AG04450 (cell line): ENCODE results near the gene NBL1. TPM values are rescaled to one million over a fixed set of nuclear protein-coding genes. Genes with fewer than 3 reads are reported as not detected.
"Not testable (repeated sequence)": the region's sequence is repeated elsewhere in the genome, so short reads cannot be mapped to it uniquely, and the experiment has no call there.

Source experiments
- CTCF ChIA-PET: fragments of 300-600, 350-600 bp; formaldehyde crosslinking; extraction: SDS; loops from one replicate; lab custom pipeline; 2022; ENCODE audit warnings: antibody characterized with exemption, inconsistent platforms; lab: Charles Lee
- POLR2A ChIA-PET: fragments of 350-600 bp; formaldehyde crosslinking; extraction: SDS; loops from one replicate; lab custom pipeline; 2021; ENCODE audit warnings: antibody characterized with exemption, inconsistent platforms; lab: Yijun Ruan, JAX
- DNase-seq: peaks from one replicate; pipeline ENCODE4 v3.0.0-alpha.2; 2011; ENCODE audit warnings: low read depth, low spot score
- H3K27ac ChIP-seq: one replicate; pipeline ENCODE4 v1.5.1; 2012; ENCODE audit warnings: low read depth, low read length, control low read depth
- H3K27me3 ChIP-seq: one replicate; pipeline ENCODE4 v1.6.0; 2012; ENCODE audit warnings: low read length; ENCODE audit not compliant: control insufficient read depth, insufficient read depth
- H3K4me3 ChIP-seq: 2 replicates; pipeline ENCODE4 v1.5.1; 2011; ENCODE audit warnings: mild to moderate bottlenecking, low read depth, low read length, control low read depth
- H3K9me3 ChIP-seq: 2 replicates; pipeline ENCODE4 v1.5.1; 2012; ENCODE audit warnings: low read length; ENCODE audit not compliant: control insufficient read depth, insufficient read depth
- CTCF ChIP-seq: IDR thresholded peaks from 2 replicates; pipeline ENCODE4 v1.5.1; 2011; ENCODE audit warnings: low read depth, low read length, control low read depth, inconsistent platforms
- polyA plus RNA-seq: library from polyadenylated mRNA; depleted of rRNA; stranded (reverse); fragments of >200 nt; gene quantifications from 2 replicates; pipeline ENCODE4 v1.2.3, GENCODE V29; 2011

Gene NBL1
- polyA plus RNA-seq, 1 experiment, result 151 TPM

GRCh38 chr1:19622204-19622603 is 21.9 kb upstream of the NBL1 start:
- H3K27ac ChIP-seq, result no peak overlapping the region
- DNase-seq, result no peak
- no peaks in the 10 kb centered on the region for H3K9me3 ChIP-seq
- no peak overlapping the region for H3K4me3 ChIP-seq
- no peaks in the 10 kb centered on the region for H3K27me3 ChIP-seq
- CTCF ChIA-PET, result no interaction called here
- TF ChIP-seq CTCF, result no peak
- POLR2A ChIA-PET, result no interaction called here

DNA sequence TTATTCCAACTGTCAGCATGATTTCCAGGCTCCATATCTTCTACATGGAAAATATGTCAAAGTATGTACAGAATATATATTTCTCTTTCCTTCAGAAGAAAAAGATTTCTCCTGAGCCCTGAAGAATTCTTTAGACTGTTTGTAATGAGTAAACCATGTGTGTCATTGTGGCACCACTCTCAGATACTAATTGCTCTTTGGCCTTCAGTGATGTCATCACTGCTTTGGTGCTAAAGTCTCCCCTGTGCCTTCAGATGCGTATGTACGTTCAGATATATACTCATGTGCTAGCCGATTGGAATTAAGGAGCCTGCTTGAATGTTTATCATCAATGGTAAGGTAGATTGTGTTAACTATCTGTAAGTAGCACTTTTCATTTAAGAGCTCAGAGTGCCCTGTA is 20.6 kb upstream of the NBL1 start:
- ChIA-PET POLR2A (no interaction called here), CTCF (no interaction called here)
- TF ChIP-seq CTCF, result no peak
- H3K27ac ChIP-seq, result no peak overlapping the region
- H3K9me3 ChIP-seq, result no peaks in the 10 kb centered on the region
- no peak overlapping the region for H3K4me3 ChIP-seq
- DNase-seq, result no peak
- H3K27me3 ChIP-seq, result no peaks in the 10 kb centered on the region

- ChIA-PET POLR2A (no interaction called here), CTCF (interaction anchor here (1.0 kb wide), 1 partner anchor 24 kb away, joined by 3 read pairs; no protein-coding TSS in a partner anchor)
- Histone ChIP-seq H3K4me3 (no peak overlapping the region), H3K27ac (no peak overlapping the region), H3K27me3 (no peaks in the 10 kb centered on the region), H3K9me3 (no peaks in the 10 kb centered on the region)
- TF ChIP-seq CTCF, result no peak
- no peak for DNase-seq
Measured at GRCh38 chr1:19625291-19625937, 18.7 kb upstream of the NBL1 start.

DNA sequence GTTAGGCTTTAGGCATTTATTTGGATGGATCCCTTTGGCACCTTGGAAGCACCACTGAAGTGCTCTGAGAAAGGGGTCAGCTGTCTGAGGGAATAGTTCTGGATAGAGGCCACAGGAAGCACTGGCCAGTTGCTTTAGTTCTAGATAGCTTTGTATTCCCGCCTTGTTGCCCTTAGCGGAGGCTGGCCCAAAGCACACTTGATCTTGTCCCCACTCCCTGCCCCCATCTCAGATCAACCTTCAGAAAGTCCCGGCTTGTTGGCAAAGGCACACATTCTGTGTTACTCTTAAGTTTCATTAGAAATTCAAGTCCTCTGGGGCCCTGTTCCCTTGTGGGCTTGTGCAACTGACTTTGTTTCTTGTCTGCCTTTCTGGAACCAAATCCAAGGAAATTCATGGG is 15.2 kb upstream of the NBL1 start:
- no peak overlapping the region for H3K4me3 ChIP-seq
- POLR2A ChIA-PET, result no interaction called here
- H3K9me3 ChIP-seq, result no peaks in the 10 kb centered on the region
- TF ChIP-seq CTCF, result no peak
- DNase-seq, result no peak
- H3K27me3 ChIP-seq, result no peaks in the 10 kb centered on the region
- no peak overlapping the region for H3K27ac ChIP-seq
- CTCF ChIA-PET, result interaction anchor here (1.0 kb wide), 1 partner anchor 33 kb away, joined by 3 read pairs; no protein-coding TSS in a partner anchor

GRCh38 chr1:19629357-19629756 is 14.8 kb upstream of the NBL1 start:
- Histone ChIP-seq H3K27ac (no peak overlapping the region), H3K4me3 (no peak overlapping the region), H3K27me3 (no peaks in the 10 kb centered on the region), H3K9me3 (no peaks in the 10 kb centered on the region)
- ChIA-PET CTCF (interaction anchor here (1.0 kb wide), 1 partner anchor 33 kb away, joined by 3 read pairs; no protein-coding TSS in a partner anchor), POLR2A (no interaction called here)
- DNase-seq, result no peak
- TF ChIP-seq CTCF, result no peak

DNA sequence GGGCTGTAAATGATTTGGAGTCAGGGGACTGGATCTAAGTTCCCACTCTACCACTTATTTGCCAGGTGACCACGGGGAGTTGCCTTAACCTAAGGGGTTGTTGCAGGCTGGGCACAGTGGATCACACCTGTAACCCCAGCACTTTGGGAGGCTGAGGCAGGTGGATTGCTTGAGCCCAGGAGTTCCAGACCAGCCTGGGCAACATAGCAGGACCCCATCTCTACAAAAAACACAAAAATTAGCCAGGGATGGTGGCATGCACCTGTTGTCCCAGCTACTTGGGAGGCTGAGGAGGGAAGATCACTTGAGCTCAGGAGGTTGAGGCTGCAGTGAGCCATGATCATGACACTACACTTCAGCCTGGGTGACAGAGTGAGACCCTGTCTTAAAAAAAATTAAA is 13.9 kb upstream of the NBL1 start:
- H3K27ac ChIP-seq, POLR2A ChIA-PET, H3K9me3 ChIP-seq, DNase-seq, H3K4me3 ChIP-seq, H3K27me3 ChIP-seq: not testable (repeated sequence)
- CTCF ChIA-PET, result interaction anchor here (1.3 to 1.4 kb wide), 2 partner anchors 11 to 24 kb away, joined by 3 read pairs; no protein-coding TSS in a partner anchor
